ENCODE measurements around the gene MEI1.

Gene MEI1, protein sequence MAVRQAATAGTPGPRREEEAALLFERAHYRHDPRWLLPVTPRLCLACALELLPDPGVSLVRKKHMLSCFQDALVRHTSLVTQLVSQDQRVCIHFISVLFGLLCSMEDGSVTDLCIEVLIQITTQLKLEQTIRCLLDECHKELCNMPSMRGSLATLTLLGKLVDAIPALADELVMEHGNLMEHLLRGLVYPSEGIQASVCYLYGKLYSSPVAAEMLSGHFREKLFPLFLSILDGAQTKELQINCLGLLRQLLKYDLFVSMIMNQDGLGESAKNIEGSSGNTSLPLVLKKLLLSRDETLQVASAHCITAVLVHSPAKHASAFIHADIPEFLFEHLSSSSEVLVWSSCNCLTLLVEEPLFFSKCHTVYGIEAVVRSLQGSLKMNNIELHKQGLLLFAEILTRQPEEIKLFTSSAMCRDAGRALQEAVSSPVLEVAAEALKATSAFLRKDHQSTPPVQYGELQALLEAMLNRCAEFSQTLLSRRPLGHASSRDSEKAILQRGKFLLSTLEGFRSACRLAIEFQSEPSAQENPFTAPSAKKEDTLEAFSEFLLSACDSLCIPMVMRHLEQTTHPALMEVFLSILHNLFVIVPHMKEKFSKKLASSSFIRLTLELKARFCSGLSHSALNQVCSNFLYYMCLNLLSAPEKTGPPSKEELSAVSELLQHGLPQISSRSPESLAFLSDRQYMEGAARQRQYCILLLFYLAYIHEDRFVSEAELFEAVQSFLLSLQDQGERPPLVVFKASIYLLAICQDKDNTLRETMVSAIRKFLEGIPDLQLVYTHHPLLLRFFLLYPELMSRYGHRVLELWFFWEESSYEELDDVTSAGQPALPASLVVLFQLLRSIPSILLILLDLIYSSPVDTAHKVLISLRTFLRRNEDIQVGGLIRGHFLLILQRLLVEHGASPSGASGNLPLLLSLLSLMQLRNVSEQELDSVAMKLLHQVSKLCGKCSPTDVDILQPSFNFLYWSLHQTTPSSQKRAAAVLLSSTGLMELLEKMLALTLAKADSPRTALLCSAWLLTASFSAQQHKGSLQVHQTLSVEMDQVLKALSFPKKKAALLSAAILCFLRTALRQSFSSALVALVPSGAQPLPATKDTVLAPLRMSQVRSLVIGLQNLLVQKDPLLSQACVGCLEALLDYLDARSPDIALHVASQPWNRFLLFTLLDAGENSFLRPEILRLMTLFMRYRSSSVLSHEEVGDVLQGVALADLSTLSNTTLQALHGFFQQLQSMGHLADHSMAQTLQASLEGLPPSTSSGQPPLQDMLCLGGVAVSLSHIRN

DNA sequence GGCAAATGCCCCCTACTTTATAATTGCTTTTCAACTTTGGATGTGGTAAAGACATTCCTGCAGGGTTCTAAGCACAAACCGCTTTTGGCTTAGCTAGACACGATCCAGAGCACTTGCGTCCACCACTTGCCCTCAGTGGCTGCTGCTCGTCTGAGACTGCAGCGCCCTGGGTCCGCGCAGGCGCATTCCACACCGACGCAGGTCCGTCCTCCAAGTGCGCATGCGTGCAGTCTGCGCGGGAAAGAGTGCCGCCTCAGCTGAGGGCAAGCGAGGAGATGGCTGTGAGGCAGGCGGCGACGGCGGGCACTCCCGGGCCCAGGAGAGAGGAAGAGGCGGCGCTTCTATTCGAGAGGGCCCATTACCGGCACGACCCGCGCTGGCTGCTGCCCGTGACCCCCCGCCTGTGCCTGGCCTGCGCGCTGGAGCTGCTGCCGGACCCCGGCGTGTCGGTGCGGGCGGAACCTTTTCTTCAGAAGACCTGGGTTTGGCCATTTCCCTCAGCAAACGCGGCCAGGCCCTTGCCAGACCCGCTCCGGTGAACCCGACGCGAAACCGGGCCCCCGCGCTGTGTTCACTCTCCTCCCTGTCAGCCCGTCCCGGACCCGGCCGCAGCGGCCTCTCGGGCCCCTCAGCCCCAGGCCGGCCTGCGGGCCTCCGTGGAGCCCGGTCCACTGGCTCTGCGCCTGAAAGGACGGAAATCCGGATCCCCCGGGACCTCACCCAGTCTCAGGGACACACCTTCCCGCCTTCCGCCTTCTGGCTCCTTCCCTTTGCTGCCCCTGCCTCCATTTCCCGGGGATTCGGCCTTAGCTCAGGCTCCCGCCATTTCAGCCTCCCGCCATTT is at the start of gene MEI1:
Gene MEI1 (plus strand): TSS at position 240 of the 844 bp plus-strand sequence. CDS start 36 bp downstream, at position 276.
- no peak for TF ChIP-seq SUZ12 (IDR thresholded peaks at IDR 0.05; ENCODE audit: extremely low read depth, insufficient read depth, insufficient read length)
- TF ChIP-seq ZNF274 (IDR thresholded peaks at IDR 0.05; ENCODE audit: low read depth, low read length), result no peak
- no peak for TF ChIP-seq YY1 (IDR thresholded peaks at IDR 0.05; ENCODE audit: insufficient read depth, insufficient read length)
- H3K36me3 ChIP-seq (ENCODE audit: insufficient read depth, insufficient read length, low read length), result peaks cover 9% of the 10 kb centered on the region
- no peaks in the 10 kb centered on the region for H3K9me3 ChIP-seq (ENCODE audit: insufficient read depth, low read length)
- peaks cover 7% of the 10 kb centered on the region for H3K4me1 ChIP-seq (ENCODE audit: insufficient read depth, insufficient read length)
- no peaks in the 10 kb centered on the region for H3K27me3 ChIP-seq (ENCODE audit: insufficient read depth, insufficient read length)
- H3K9ac ChIP-seq (ENCODE audit: insufficient read length, low read depth), result no peak within 1 kb of the TSS
- H3K4me3 ChIP-seq (ENCODE audit: insufficient read length, low read depth), result no peak within 1 kb of the TSS
- DNase-seq (ENCODE audit: low read depth, low spot score), result no peak

DNA sequence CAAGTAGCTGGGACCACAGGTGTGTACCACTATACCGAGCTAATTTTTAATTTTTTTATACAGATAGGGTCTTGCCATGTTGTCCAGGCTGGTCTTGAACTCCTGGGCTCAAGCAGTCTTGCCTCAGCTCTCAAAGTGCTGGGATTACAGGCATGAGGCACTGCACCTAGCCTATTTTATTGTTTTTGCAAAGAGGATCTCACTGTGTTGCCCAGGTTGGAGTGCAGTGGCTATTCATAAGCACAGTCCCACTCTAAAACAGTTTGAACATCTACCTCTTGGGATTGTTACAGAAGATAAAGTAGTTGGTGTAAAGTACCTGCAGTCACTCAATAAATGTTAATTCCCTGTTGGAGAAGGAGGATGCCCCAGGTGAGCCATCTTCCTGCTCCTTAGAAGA is 49.1 kb upstream of the MEI1 start:
- Histone ChIP-seq H3K9ac (ENCODE audit: insufficient read length, low read depth) (no peak overlapping the region), H3K9me3 (ENCODE audit: insufficient read depth, low read length) (no peaks in the 10 kb centered on the region), H3K36me3 (ENCODE audit: insufficient read depth, insufficient read length, low read length) (peaks cover 85% of the 10 kb centered on the region), H3K4me3 (ENCODE audit: insufficient read length, low read depth) (no peak overlapping the region), H3K4me1 (ENCODE audit: insufficient read depth, insufficient read length) (no peaks in the 10 kb centered on the region), H3K27me3 (ENCODE audit: insufficient read depth, insufficient read length) (no peaks in the 10 kb centered on the region)
- DNase-seq (ENCODE audit: low read depth, low spot score), result no peak
- TF ChIP-seq YY1 (IDR thresholded peaks at IDR 0.05; ENCODE audit: insufficient read depth, insufficient read length) (no peak), SUZ12 (IDR thresholded peaks at IDR 0.05; ENCODE audit: extremely low read depth, insufficient read depth, insufficient read length) (no peak), ZNF274 (IDR thresholded peaks at IDR 0.05; ENCODE audit: low read depth, low read length) (no peak)

DNA sequence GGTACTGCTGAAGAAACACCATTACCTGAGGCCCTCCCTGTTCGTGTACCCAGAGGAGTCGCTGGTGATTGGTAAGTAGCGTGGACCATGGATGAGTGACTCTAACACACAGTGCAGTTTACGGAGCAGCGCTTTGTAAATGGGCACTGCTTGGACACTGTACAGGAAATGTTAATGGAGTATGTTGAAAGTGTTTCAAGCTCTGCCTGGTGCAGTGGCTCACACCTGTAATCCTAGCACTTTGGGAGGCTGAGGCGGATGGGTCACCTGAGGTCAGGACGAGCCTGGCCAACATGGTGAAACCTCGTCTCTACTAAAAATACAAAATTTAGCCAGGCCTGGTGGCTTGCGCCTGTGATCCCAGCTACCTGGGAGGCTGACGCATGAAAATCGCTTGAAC is 48.5 kb upstream of the MEI1 start:
- H3K36me3 ChIP-seq (ENCODE audit: insufficient read depth, insufficient read length, low read length), result peaks cover 83% of the 10 kb centered on the region
- H3K27me3 ChIP-seq (ENCODE audit: insufficient read depth, insufficient read length), result no peaks in the 10 kb centered on the region
- no peaks in the 10 kb centered on the region for H3K9me3 ChIP-seq (ENCODE audit: insufficient read depth, low read length)
- TF ChIP-seq YY1 (IDR thresholded peaks at IDR 0.05; ENCODE audit: insufficient read depth, insufficient read length) (no peak), ZNF274 (IDR thresholded peaks at IDR 0.05; ENCODE audit: low read depth, low read length) (no peak), SUZ12 (IDR thresholded peaks at IDR 0.05; ENCODE audit: extremely low read depth, insufficient read depth, insufficient read length) (no peak)
- no peaks in the 10 kb centered on the region for H3K4me1 ChIP-seq (ENCODE audit: insufficient read depth, insufficient read length)
- no peak overlapping the region for H3K4me3 ChIP-seq (ENCODE audit: insufficient read length, low read depth)
- no peak for DNase-seq (ENCODE audit: low read depth, low spot score)
- no peak overlapping the region for H3K9ac ChIP-seq (ENCODE audit: insufficient read length, low read depth)

DNA sequence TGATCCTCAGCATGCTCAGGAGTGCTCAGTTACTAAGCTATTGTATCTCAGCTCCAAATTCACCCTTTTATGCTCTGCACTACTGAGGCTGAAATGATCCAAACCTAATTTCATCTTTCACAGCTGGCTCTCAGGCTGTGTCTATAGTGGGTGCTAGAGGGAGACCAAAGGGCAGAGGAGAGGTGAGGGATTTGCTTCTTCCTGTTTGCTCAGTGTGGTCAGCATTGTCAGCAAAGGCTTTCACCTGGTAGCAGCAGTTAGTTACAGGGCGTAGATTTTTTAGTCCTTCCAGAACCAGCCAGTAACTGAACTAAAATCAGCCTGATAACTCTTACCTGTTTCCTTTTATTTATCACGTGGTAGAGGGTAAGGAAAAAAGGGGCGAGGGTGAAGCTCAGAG is 45.0 kb upstream of the MEI1 start:
- H3K36me3 ChIP-seq (ENCODE audit: insufficient read depth, insufficient read length, low read length), result peaks cover 83% of the 10 kb centered on the region

DNA sequence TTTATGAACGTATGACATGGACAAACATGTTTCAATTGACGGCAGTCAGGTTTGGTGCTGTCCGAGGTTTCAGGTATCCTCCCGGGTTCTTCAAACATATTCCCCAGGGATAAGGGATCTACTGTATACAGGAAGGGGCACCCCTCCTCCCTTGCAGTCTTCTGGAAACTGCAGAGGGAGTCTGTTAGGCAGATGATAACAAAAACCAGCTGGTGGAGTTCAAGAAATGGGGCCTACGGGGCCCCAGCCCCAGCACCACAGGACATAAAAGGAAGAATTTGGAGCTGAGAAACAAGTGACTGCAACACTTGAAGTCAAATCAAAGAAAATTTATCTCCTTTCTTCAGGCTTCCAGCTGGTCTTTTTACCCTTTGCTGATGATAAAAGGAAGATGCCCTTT is 42.7 kb upstream of the MEI1 start:
- H3K36me3 ChIP-seq (ENCODE audit: insufficient read depth, insufficient read length, low read length), result peaks cover 88% of the 10 kb centered on the region
- H3K4me3 ChIP-seq (ENCODE audit: insufficient read length, low read depth), result no peak overlapping the region
- H3K4me1 ChIP-seq (ENCODE audit: insufficient read depth, insufficient read length), result no peaks in the 10 kb centered on the region
- TF ChIP-seq ZNF274 (IDR thresholded peaks at IDR 0.05; ENCODE audit: low read depth, low read length), result no peak
- TF ChIP-seq YY1 (IDR thresholded peaks at IDR 0.05; ENCODE audit: insufficient read depth, insufficient read length), result no peak
- TF ChIP-seq SUZ12 (IDR thresholded peaks at IDR 0.05; ENCODE audit: extremely low read depth, insufficient read depth, insufficient read length), result no peak
- H3K27me3 ChIP-seq (ENCODE audit: insufficient read depth, insufficient read length), result no peaks in the 10 kb centered on the region
- no peak for DNase-seq (ENCODE audit: low read depth, low spot score)
- no peaks in the 10 kb centered on the region for H3K9me3 ChIP-seq (ENCODE audit: insufficient read depth, low read length)
- H3K9ac ChIP-seq (ENCODE audit: insufficient read length, low read depth), result no peak overlapping the region

More for the DNA sequence above, 45.0 kb upstream of the MEI1 start:
- no peak for TF ChIP-seq YY1 (IDR thresholded peaks at IDR 0.05; ENCODE audit: insufficient read depth, insufficient read length)
- TF ChIP-seq SUZ12 (IDR thresholded peaks at IDR 0.05; ENCODE audit: extremely low read depth, insufficient read depth, insufficient read length), result no peak
- no peak for TF ChIP-seq ZNF274 (IDR thresholded peaks at IDR 0.05; ENCODE audit: low read depth, low read length)
- no peak for DNase-seq (ENCODE audit: low read depth, low spot score)
- Histone ChIP-seq H3K9ac (ENCODE audit: insufficient read length, low read depth) (no peak overlapping the region), H3K4me1 (ENCODE audit: insufficient read depth, insufficient read length) (no peaks in the 10 kb centered on the region), H3K9me3 (ENCODE audit: insufficient read depth, low read length) (no peaks in the 10 kb centered on the region), H3K27me3 (ENCODE audit: insufficient read depth, insufficient read length) (no peaks in the 10 kb centered on the region), H3K4me3 (ENCODE audit: insufficient read length, low read depth) (no peak overlapping the region)

DNA sequence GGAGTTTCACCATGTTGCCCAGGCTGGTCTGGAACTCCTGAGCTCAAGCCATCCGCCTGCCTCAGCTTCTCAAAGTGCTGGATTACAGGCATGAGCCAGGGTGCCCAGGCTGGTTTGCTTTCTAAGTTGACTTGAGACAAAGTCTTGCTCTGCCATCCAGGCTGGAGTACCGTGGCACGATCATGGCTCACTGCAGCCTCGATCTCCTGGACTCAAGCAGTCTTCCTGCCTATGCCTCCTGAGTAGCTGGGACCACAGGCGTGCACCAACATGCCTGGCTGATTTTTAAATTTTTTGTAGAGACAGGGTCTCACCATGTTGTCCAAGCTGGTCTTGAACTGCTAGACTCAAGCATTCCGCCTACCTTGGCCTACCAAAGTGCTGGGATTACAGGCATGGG is 41.6 kb upstream of the MEI1 start:
- TF ChIP-seq SUZ12 (IDR thresholded peaks at IDR 0.05; ENCODE audit: extremely low read depth, insufficient read depth, insufficient read length) (no peak), YY1 (IDR thresholded peaks at IDR 0.05; ENCODE audit: insufficient read depth, insufficient read length) (no peak), ZNF274 (IDR thresholded peaks at IDR 0.05; ENCODE audit: low read depth, low read length) (no peak)
- Histone ChIP-seq H3K4me1 (ENCODE audit: insufficient read depth, insufficient read length) (no peaks in the 10 kb centered on the region), H3K27me3 (ENCODE audit: insufficient read depth, insufficient read length) (no peaks in the 10 kb centered on the region), H3K9ac (ENCODE audit: insufficient read length, low read depth) (no peak overlapping the region), H3K4me3 (ENCODE audit: insufficient read length, low read depth) (no peak overlapping the region), H3K9me3 (ENCODE audit: insufficient read depth, low read length) (no peaks in the 10 kb centered on the region), H3K36me3 (ENCODE audit: insufficient read depth, insufficient read length, low read length) (peaks cover 88% of the 10 kb centered on the region)
- no peak for DNase-seq (ENCODE audit: low read depth, low spot score)
